Measurements from ENCODE around the gene ZNF385A. TPM values are rescaled to one million over a fixed set of nuclear protein-coding genes. Genes with fewer than 3 reads are reported as not detected.
A peak's percentile ranks its signal among the peaks of the same experiment; 100 is the strongest.

ZNF385A gene
- polyA plus RNA-seq, 1 experiment, result 0.96 TPM

DNA sequence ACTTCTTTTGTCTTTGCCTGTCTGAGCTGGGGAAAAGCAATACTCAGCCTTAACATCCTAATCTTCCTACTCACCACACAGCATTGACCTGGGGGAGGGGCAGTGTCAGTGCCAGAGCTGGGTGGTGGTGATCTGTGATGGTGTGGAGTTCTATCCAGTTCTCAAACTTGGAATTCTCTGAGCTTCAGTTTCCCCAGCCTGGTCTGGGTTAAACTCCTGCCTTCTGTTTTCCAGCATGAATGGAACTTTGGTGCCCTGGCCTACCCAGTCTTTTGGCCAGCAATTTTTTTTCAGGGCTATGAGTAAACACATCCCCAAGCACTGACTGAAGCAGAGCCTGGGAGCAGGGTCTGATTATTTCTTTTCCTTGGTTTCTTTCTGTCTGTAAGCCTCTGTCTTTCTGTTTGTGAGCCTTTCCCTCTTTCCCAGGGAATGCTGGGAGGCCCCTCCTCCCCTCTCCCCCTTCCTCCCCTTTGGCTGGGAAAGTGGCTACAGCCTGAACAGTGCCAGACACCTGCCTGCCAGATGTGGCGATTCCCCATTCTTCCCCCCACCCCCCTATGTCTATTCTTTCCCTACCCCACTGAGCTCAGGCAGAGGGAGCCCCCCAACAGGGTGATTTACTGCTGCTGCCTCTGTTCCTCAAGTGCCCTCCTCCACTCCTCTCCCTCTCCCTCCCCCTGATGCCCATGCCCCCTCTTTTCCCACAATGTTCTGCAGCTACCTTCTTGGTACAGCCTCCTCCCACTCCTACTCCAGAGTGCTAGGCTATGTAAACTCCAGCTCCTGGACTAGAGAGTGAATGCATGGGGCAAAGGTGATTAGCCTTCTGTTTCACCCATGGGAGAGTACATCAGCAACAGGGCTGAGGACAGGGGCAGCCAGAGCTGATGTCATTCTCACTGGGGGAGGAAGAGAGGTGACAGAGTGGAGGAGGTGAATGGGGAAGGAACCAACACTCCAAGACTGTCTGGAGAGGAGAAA, 31.4 kb downstream of the ZNF385A start:
- no peak for DNase-seq (ENCODE audit: low read depth)
- Histone ChIP-seq H3K27me3 (ENCODE audit: control insufficient read depth, insufficient read depth, low read length) (no peaks in the 10 kb centered on the region), H3K4me3 (ENCODE audit: low read depth, low read length) (no peak overlapping the region), H3K36me3 (ENCODE audit: control insufficient read depth, insufficient read depth, low read length) (peaks cover 11% of the 10 kb centered on the region)
- TF ChIP-seq CTCF (IDR thresholded peaks at IDR 0.05; ENCODE audit: insufficient read depth, low read depth, low read length), result no peak
- CTCF ChIA-PET, result interaction anchor here (0.6 to 4.1 kb wide), 13 partner anchors 9 to 138 kb away, joined by 3 to 28 read pairs (median 4); no protein-coding TSS in a partner anchor
- POLR2A ChIA-PET, result interaction anchor here (0.7 to 1.0 kb wide), 2 partner anchors 31 to 60 kb away, joined by 3 read pairs; partner anchors contain the start of gene ZNF385A

GRCh38 chr12:54352022-54352531, 32.5 kb downstream of the ZNF385A start:
- ChIA-PET CTCF (interaction anchor here (0.6 to 4.1 kb wide), 9 partner anchors 10 to 101 kb away, joined by 3 to 28 read pairs (median 4); partner anchors contain the start of gene COPZ1), POLR2A (interaction anchor here (0.7 kb wide), 1 partner anchor 32 kb away, joined by 3 read pairs; the partner anchor contains the start of gene ZNF385A)
- Histone ChIP-seq H3K4me3 (ENCODE audit: low read depth, low read length) (peak overlapping the region; percentile 10; the same call in 1 of the 2 replicates), H3K27me3 (ENCODE audit: control insufficient read depth, insufficient read depth, low read length) (no peaks in the 10 kb centered on the region), H3K36me3 (ENCODE audit: control insufficient read depth, insufficient read depth, low read length) (peaks cover 15% of the 10 kb centered on the region)
- no peak for DNase-seq (ENCODE audit: low read depth)
- TF ChIP-seq CTCF (IDR thresholded peaks at IDR 0.05; ENCODE audit: insufficient read depth, low read depth, low read length), result no peak

DNA sequence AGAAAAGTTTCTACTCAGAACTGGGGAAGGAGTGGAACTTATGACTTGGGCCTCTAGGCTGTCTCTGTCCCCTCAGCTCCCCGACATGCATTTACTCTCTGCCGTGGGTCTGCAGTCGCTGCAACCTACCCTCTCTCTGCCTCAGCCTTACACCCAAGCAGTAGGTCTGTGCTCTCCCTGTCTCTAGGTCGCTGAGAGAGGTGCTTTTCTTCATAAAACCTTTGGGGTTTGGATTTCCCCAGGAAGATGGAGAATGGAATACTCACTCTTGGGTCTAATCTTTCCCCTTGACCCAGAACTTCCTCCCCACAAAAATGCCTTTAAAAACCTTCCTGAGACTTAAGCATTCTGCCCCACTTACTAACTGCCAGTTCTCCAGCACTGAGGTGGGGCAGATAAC, 33.2 kb downstream of the ZNF385A start:
- H3K4me3 ChIP-seq (ENCODE audit: low read depth, low read length), result no peak overlapping the region
- no peaks in the 10 kb centered on the region for H3K27me3 ChIP-seq (ENCODE audit: control insufficient read depth, insufficient read depth, low read length)
- ChIA-PET POLR2A (no interaction called here), CTCF (interaction anchor here (0.7 to 4.1 kb wide), 4 partner anchors 11 to 143 kb away, joined by 3 to 28 read pairs (median 4); partner anchors contain the start of gene COPZ1)
- H3K36me3 ChIP-seq (ENCODE audit: control insufficient read depth, insufficient read depth, low read length), result peaks cover 15% of the 10 kb centered on the region
- no peak for DNase-seq (ENCODE audit: low read depth)
- no peak for TF ChIP-seq CTCF (IDR thresholded peaks at IDR 0.05; ENCODE audit: insufficient read depth, low read depth, low read length)

GRCh38 chr12:54350743-54351142, 33.8 kb downstream of the ZNF385A start:
- POLR2A ChIA-PET, result no interaction called here
- no peak for TF ChIP-seq CTCF (IDR thresholded peaks at IDR 0.05; ENCODE audit: insufficient read depth, low read depth, low read length)
- peaks cover 15% of the 10 kb centered on the region for H3K36me3 ChIP-seq (ENCODE audit: control insufficient read depth, insufficient read depth, low read length)
- no peak overlapping the region for H3K4me3 ChIP-seq (ENCODE audit: low read depth, low read length)
- DNase-seq (ENCODE audit: low read depth), result no peak
- CTCF ChIA-PET, result interaction anchor here (0.9 to 4.1 kb wide), 5 partner anchors 8 to 143 kb away, joined by 3 to 28 read pairs (median 3); partner anchors contain the start of gene COPZ1
- no peaks in the 10 kb centered on the region for H3K27me3 ChIP-seq (ENCODE audit: control insufficient read depth, insufficient read depth, low read length)

- DNase-seq (ENCODE audit: low read depth), result no peak
- H3K27me3 ChIP-seq (ENCODE audit: control insufficient read depth, insufficient read depth, low read length), result no peaks in the 10 kb centered on the region
- no peak overlapping the region for H3K4me3 ChIP-seq (ENCODE audit: low read depth, low read length)
- ChIA-PET POLR2A (no interaction called here), CTCF (interaction anchor here (0.9 to 4.1 kb wide), 4 partner anchors 9 to 142 kb away, joined by 3 to 28 read pairs (median 4); no protein-coding TSS in a partner anchor)
- no peak for TF ChIP-seq CTCF (IDR thresholded peaks at IDR 0.05; ENCODE audit: insufficient read depth, low read depth, low read length)
- H3K36me3 ChIP-seq (ENCODE audit: control insufficient read depth, insufficient read depth, low read length), result peaks cover 17% of the 10 kb centered on the region
Observed at GRCh38 chr12:54349679-54350078, 34.9 kb downstream of the ZNF385A start.
